ENCODE measurements around the gene CGNL1.

CGNL1 gene

GRCh38 chr15:57460208-57460816 is 84.0 kb downstream of the CGNL1 start:
- no peak for DNase-seq (ENCODE audit: low read depth)

GRCh38 chr15:57461541-57461940 is 85.2 kb downstream of the CGNL1 start:
- DNase-seq (ENCODE audit: low read depth): no peak

GRCh38 chr15:57462381-57462780 is 86.1 kb downstream of the CGNL1 start:
- DNase-seq (ENCODE audit: low read depth): no peak

- no peak for DNase-seq (ENCODE audit: low read depth)
Measured at GRCh38 chr15:57463360-57463759, 87.1 kb downstream of the CGNL1 start.

GRCh38 chr15:57464480-57464879 is 88.2 kb downstream of the CGNL1 start:
- no peak for DNase-seq (ENCODE audit: low read depth)

- DNase-seq (ENCODE audit: low read depth): no peak
Measured at GRCh38 chr15:57468486-57468885, 92.2 kb downstream of the CGNL1 start.

- no peak for DNase-seq (ENCODE audit: low read depth)
Measured at GRCh38 chr15:57470543-57470942, 94.2 kb downstream of the CGNL1 start.

GRCh38 chr15:57472861-57473260 is 96.6 kb downstream of the CGNL1 start:
- DNase-seq (ENCODE audit: low read depth): no peak

GRCh38 chr15:57476533-57476975 is 100.2 kb downstream of the CGNL1 start:
- DNase-seq (ENCODE audit: low read depth): no peak

GRCh38 chr15:57477736-57478522 is 101.6 kb downstream of the CGNL1 start:
- no peak for DNase-seq (ENCODE audit: low read depth)

GRCh38 chr15:57479005-57479404 is 102.7 kb downstream of the CGNL1 start:
- DNase-seq (ENCODE audit: low read depth): no peak

GRCh38 chr15:57481038-57481705 is 104.9 kb downstream of the CGNL1 start:
- no peak for DNase-seq (ENCODE audit: low read depth)

GRCh38 chr15:57485869-57486268 is 109.6 kb downstream of the CGNL1 start:
- no peak for DNase-seq (ENCODE audit: low read depth)

GRCh38 chr15:57486833-57487232 is 110.5 kb downstream of the CGNL1 start:
- DNase-seq (ENCODE audit: low read depth): no peak

- no peak for DNase-seq (ENCODE audit: low read depth)
Measured at GRCh38 chr15:57489122-57489521, 112.8 kb downstream of the CGNL1 start.

- DNase-seq (ENCODE audit: low read depth): no peak
Measured at GRCh38 chr15:57493351-57493750, 117.0 kb downstream of the CGNL1 start.

GRCh38 chr15:57494581-57494980 is 118.3 kb downstream of the CGNL1 start:
- DNase-seq (ENCODE audit: low read depth): no peak

GRCh38 chr15:57495041-57495440 is 118.7 kb downstream of the CGNL1 start:
- DNase-seq (ENCODE audit: low read depth): no peak

GRCh38 chr15:57495554-57496165 is 119.4 kb downstream of the CGNL1 start:
- no peak for DNase-seq (ENCODE audit: low read depth)

- no peak for DNase-seq (ENCODE audit: low read depth)
Measured at GRCh38 chr15:57496594-57496945, 120.3 kb downstream of the CGNL1 start.

- DNase-seq (ENCODE audit: low read depth): no peak
Measured at GRCh38 chr15:57496946-57497869, 120.9 kb downstream of the CGNL1 start.

GRCh38 chr15:57500256-57500655 is 124.0 kb downstream of the CGNL1 start:
- no peak for DNase-seq (ENCODE audit: low read depth)

Data from activated T-cell treated with anti-CD3 and anti-CD28 coated beads for 24 hours (primary cell).